CD14-positive monocyte (primary cell): ENCODE data around the gene PDE8B. TPM values are rescaled to one million over a fixed set of nuclear protein-coding genes. Genes with fewer than 3 reads are reported as not detected.

Experiments used
- DNase-seq, 3 donors: peaks; one replicate each; pipeline ENCODE4 v3.0.0-alpha.2; 2011 to 2022
- H2AFZ ChIP-seq: 2 replicates; pipeline ENCODE4 v1.6.0; 2012; ENCODE audit warnings: mild to moderate bottlenecking, low read depth, low read length, inconsistent platforms; ENCODE audit not compliant: insufficient read depth, poor library complexity, severe bottlenecking
- H3K27ac ChIP-seq, 2 donors: 1 replicate in 1 of 2; 2 replicates in 1 of 2; pipeline ENCODE4 v1.5.1; 2012 to 2013; ENCODE audit warnings: low read length in 2 of 2, control low read depth in 1 of 2, inconsistent platforms in 1 of 2, low read depth in 1 of 2, mild to moderate bottlenecking in 1 of 2
- H3K27me3 ChIP-seq, 2 donors: one replicate each; pipeline versions ENCODE4 v1.6.0 to v1.6.1; 2011 to 2013; ENCODE audit warnings: low read length in 2 of 2; ENCODE audit not compliant: control insufficient read depth in 2 of 2, insufficient read depth in 2 of 2
- H3K36me3 ChIP-seq, 2 donors: replicated peaks in 1 of 2; 1 replicate in 1 of 2; 2 replicates in 1 of 2; pipeline versions ENCODE4 v1.5.1 to v1.6.1; 2012 to 2013; ENCODE audit warnings: low read length in 2 of 2, control low read depth in 1 of 2, inconsistent platforms in 1 of 2, mild to moderate bottlenecking in 1 of 2; ENCODE audit not compliant: insufficient read depth in 2 of 2, control insufficient read depth in 1 of 2
- H3K4me1 ChIP-seq, 2 donors: 1 replicate in 1 of 2; 2 replicates in 1 of 2; pipeline versions ENCODE4 v1.5.1 to v1.6.1; 2012 to 2013; ENCODE audit warnings: low read length in 2 of 2, control low read depth in 1 of 2, inconsistent platforms in 1 of 2, mild to moderate bottlenecking in 1 of 2, moderate library complexity in 1 of 2; ENCODE audit not compliant: insufficient read depth in 2 of 2, control insufficient read depth in 1 of 2
- H3K4me2 ChIP-seq: replicated peaks from 2 replicates; pipeline ENCODE3; 2012; ENCODE audit warnings: low read length, moderate library complexity, mild to moderate bottlenecking; ENCODE audit not compliant: poor library complexity, severe bottlenecking; ENCODE audit errors: extremely low read depth
- H3K4me3 ChIP-seq, 3 experiments: fragments of 200-600 bp in 1 of 3; sonication (generic) in 1 of 3; replicated peaks in 1 of 3; 1 replicate in 2 of 3; 2 replicates in 1 of 3; pipeline ENCODE4 v1.5.1; 2011 to 2013; ENCODE audit warnings: low read length in 3 of 3, mild to moderate bottlenecking in 3 of 3, control low read depth in 2 of 3, low read depth in 2 of 3, inconsistent platforms in 1 of 3, moderate library complexity in 1 of 3
- H3K79me2 ChIP-seq: 2 replicates; pipeline ENCODE4 v1.6.0; 2012; ENCODE audit warnings: mild to moderate bottlenecking, control low read depth, inconsistent platforms, low read length, moderate library complexity; ENCODE audit not compliant: insufficient read depth
- H3K9ac ChIP-seq: 2 replicates; pipeline ENCODE4 v1.6.0; 2017; ENCODE audit warnings: low read length, mild to moderate bottlenecking; ENCODE audit not compliant: insufficient read depth, poor library complexity, severe bottlenecking
- H3K9me3 ChIP-seq, 2 donors: replicated peaks in 1 of 2; 1 replicate in 1 of 2; 2 replicates in 1 of 2; pipeline versions ENCODE4 v1.5.1 to v1.6.1; 2012 to 2013; ENCODE audit warnings: low read length in 2 of 2, control low read depth in 1 of 2; ENCODE audit not compliant: control insufficient read depth in 1 of 2, insufficient read depth in 1 of 2
- H4K20me1 ChIP-seq: 2 replicates; pipeline ENCODE4 v1.6.0; 2012; ENCODE audit warnings: mild to moderate bottlenecking, low read length, control low read depth, moderate library complexity; ENCODE audit not compliant: insufficient read depth
- H3K27ac Mint-ChIP-seq, 7 donors: one replicate each; pipeline ENCODE4 v1.8.0; 2020; ENCODE audit warnings: mild to moderate bottlenecking in 7 of 7, mixed read lengths in 7 of 7, moderate library complexity in 6 of 7, inconsistent platforms in 2 of 7
- H3K27me3 Mint-ChIP-seq, 3 donors: one replicate each; pipeline ENCODE4 v1.8.0; 2021 to 2022; ENCODE audit warnings: low read depth in 3 of 3, mild to moderate bottlenecking in 3 of 3, mixed read lengths in 3 of 3, moderate library complexity in 3 of 3, inconsistent platforms in 1 of 3
- H3K36me3 Mint-ChIP-seq, 2 donors: one replicate each; pipeline ENCODE4 v1.8.0; 2020; ENCODE audit warnings: mixed read lengths in 2 of 2, inconsistent platforms in 1 of 2, mild to moderate bottlenecking in 1 of 2
- H3K4me1 Mint-ChIP-seq: one replicate; pipeline ENCODE4 v1.8.0; 2020; ENCODE audit warnings: mild to moderate bottlenecking, mixed read lengths
- H3K4me3 Mint-ChIP-seq, 2 donors: one replicate each; pipeline ENCODE4 v1.8.0; 2020; ENCODE audit warnings: mild to moderate bottlenecking in 2 of 2, mixed read lengths in 2 of 2, moderate library complexity in 1 of 2
- H3K9me3 Mint-ChIP-seq, 7 donors: one replicate each; pipeline ENCODE4 v1.8.0; 2020 to 2022; ENCODE audit warnings: mixed read lengths in 7 of 7, mild to moderate bottlenecking in 6 of 7, moderate library complexity in 6 of 7, inconsistent platforms in 2 of 7
- CTCF ChIP-seq: fragments of 200-600 bp; IDR thresholded peaks from one replicate; pipeline ENCODE4 v1.8.0; 2022; ENCODE audit warnings: antibody characterized with exemption, mild to moderate bottlenecking
- WGBS: methylation state at CpG from one replicate; pipeline ENCODE4 v1.1.5; 2013; ENCODE audit warnings: missing lambda C conversion rate; ENCODE audit not compliant: insufficient coverage; 5-methylcytosine and 5-hydroxymethylcytosine counted together
- intact Hi-C, 2 donors: fragments of 100-400 bp; cut with micrococcal nuclease; formaldehyde crosslinking; loops; one replicate each; pipeline versions ENCODE4 v1.15.0 to v1.15.1; 2023
- polyA plus RNA-seq, 3 donors: library from polyadenylated mRNA; depleted of rRNA in 1 of 3; unstranded in 2 of 3; stranded (reverse) in 1 of 3; fragments of 300-500 nt in 2 of 3; fragments of >200 nt in 1 of 3; fragmentation: Illumina TruSeq in 2 of 3; gene quantifications; 1 replicate in 2 of 3; 2 replicates in 1 of 3; pipeline ENCODE4 v1.2.3, GENCODE V29; 2012 to 2021

PDE8B gene
- polyA plus RNA-seq, 3 donors, result 0.11 to 0.61 (median 0.29) TPM

DNA sequence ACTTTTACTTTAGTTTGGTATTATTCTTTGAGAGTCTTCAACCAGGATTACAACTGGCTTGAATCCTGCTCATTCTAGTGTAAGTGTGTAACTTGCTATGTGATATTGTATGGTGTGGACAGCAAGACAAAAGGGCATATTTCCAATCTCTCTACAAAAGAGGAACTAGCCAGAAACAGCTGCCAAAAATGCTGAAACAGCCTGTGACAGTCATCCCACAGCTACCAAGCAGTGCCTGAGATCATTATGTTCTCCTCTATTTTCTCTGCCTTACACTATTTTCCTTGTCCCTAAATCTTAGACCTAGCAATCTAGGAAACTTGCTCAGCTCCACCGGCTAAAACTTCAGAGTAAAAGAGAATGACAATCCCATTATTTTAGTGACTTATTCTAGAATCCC, 238.8 kb downstream of the PDE8B start:
- Histone ChIP-seq H3K9me3 (no peaks in the 10 kb centered on the region), H2AFZ (no peak overlapping the region), H3K4me1 (no peaks in the 10 kb centered on the region), H3K4me3 (no peak overlapping the region), H3K79me2 (no peaks in the 10 kb centered on the region), H3K4me2 (no peak overlapping the region), H3K36me3 (peaks cover 45 to 77% of the 10 kb centered on the region in 2 donors), H3K9ac (no peak overlapping the region), H4K20me1 (no peaks in the 10 kb centered on the region), H3K27me3 (no peaks in the 10 kb centered on the region), H3K27ac (peak overlapping the region in 1 of 2 donors; percentile 32)
- 0% methylated on average over 1 of the region's 1 CpG for WGBS
- H3K4me1 Mint-ChIP-seq, result peaks cover 10% of the 10 kb centered on the region
- H3K4me3 Mint-ChIP-seq, result no peak overlapping the region
- no peak for TF ChIP-seq CTCF
- H3K9me3 Mint-ChIP-seq, result peaks cover 0 to 5% (median 0%) of the 10 kb centered on the region in 7 donors
- DNase-seq, result peak in 2 of 3 donors; percentile 5 to 10
- peaks cover 81 to 82% of the 10 kb centered on the region in 2 donors for H3K36me3 Mint-ChIP-seq
- H3K27ac Mint-ChIP-seq, result peak overlapping the region in 1 of 7 donors; percentile 67
- intact Hi-C loops, result no loop called here
- no peaks in the 10 kb centered on the region for H3K27me3 Mint-ChIP-seq

DNA sequence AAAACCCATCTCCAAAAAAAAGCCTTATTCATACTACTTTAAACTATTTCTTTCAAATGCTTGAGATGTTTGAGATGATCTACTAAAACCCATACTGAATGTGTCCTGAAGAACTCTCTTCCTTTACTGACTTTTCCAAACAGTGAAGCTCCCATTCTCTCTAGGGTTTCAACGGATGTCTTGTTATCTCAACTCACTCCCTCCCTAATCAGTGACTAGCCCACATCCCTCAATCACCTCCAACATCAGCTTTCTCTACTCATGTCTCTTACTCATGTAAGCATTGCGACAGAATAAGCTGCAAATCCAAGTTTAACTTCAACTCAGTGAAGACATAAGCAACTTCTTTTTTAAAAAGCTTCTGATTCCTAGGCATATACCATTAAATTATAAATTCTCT, 239.5 kb downstream of the PDE8B start:
- Histone ChIP-seq H3K79me2 (no peaks in the 10 kb centered on the region), H3K36me3 (peaks cover 45 to 78% of the 10 kb centered on the region in 2 donors), H2AFZ (no peak overlapping the region), H3K4me3 (no peak overlapping the region), H4K20me1 (no peaks in the 10 kb centered on the region), H3K4me2 (no peak overlapping the region), H3K27ac (no peak overlapping the region), H3K9ac (no peak overlapping the region), H3K27me3 (no peaks in the 10 kb centered on the region), H3K4me1 (no peaks in the 10 kb centered on the region), H3K9me3 (no peaks in the 10 kb centered on the region)
- peak overlapping the region in 2 of 7 donors; percentile 6 to 21 for H3K27ac Mint-ChIP-seq
- 93% methylated on average over 1 of the region's 2 CpGs for WGBS
- no peaks in the 10 kb centered on the region for H3K27me3 Mint-ChIP-seq
- peaks cover 75 to 78% of the 10 kb centered on the region in 2 donors for H3K36me3 Mint-ChIP-seq
- peaks cover 10% of the 10 kb centered on the region for H3K4me1 Mint-ChIP-seq
- H3K4me3 Mint-ChIP-seq, result no peak overlapping the region
- intact Hi-C loops, result no loop called here
- H3K9me3 Mint-ChIP-seq, result peaks cover 0 to 5% (median 0%) of the 10 kb centered on the region in 7 donors
- no peak for TF ChIP-seq CTCF
- DNase-seq, result no peak
